ENCODE data around the gene TMEM135.
A peak's percentile ranks its signal among the peaks of the same experiment; 100 is the strongest.
"Not testable (repeated sequence)": the region's sequence is repeated elsewhere in the genome, so short reads cannot be mapped to it uniquely, and the experiment has no call there.

TMEM135 gene

GRCh38 chr11:87255589-87255988 is 217.9 kb downstream of the TMEM135 start:
- DNase-seq (ENCODE audit: low read depth, low spot score), result no peak

GRCh38 chr11:87256694-87257340 is 219.1 kb downstream of the TMEM135 start:
- no peak for DNase-seq (ENCODE audit: low read depth, low spot score)

- DNase-seq (ENCODE audit: low read depth, low spot score), result no peak
These were observed 220.6 kb downstream of the TMEM135 start for GRCh38 chr11:87258171-87258833.

GRCh38 chr11:87259736-87260135 is 222.0 kb downstream of the TMEM135 start:
- DNase-seq (ENCODE audit: low read depth, low spot score), result no peak

- no peak for DNase-seq (ENCODE audit: low read depth, low spot score)
These were observed 223.1 kb downstream of the TMEM135 start for GRCh38 chr11:87260811-87261210.

GRCh38 chr11:87263264-87263838 is 225.6 kb downstream of the TMEM135 start:
- DNase-seq (ENCODE audit: low read depth, low spot score), result no peak

GRCh38 chr11:87263979-87264378 is 226.2 kb downstream of the TMEM135 start:
- DNase-seq (ENCODE audit: low read depth, low spot score), result no peak

- no peak for DNase-seq (ENCODE audit: low read depth, low spot score)
These were observed 227.4 kb downstream of the TMEM135 start for GRCh38 chr11:87265132-87265531.

GRCh38 chr11:87265979-87266378 is 228.2 kb downstream of the TMEM135 start:
- no peak for DNase-seq (ENCODE audit: low read depth, low spot score)

GRCh38 chr11:87266751-87267150 is 229.0 kb downstream of the TMEM135 start:
- no peak for DNase-seq (ENCODE audit: low read depth, low spot score)

GRCh38 chr11:87271951-87272350 is 234.2 kb downstream of the TMEM135 start:
- DNase-seq (ENCODE audit: low read depth, low spot score), result not testable (repeated sequence)

- DNase-seq (ENCODE audit: low read depth, low spot score), result no peak
These were observed 237.4 kb downstream of the TMEM135 start for GRCh38 chr11:87275176-87275575.

- no peak for DNase-seq (ENCODE audit: low read depth, low spot score)
These were observed 242.4 kb downstream of the TMEM135 start for GRCh38 chr11:87280143-87280542.

GRCh38 chr11:87281496-87281895 is 243.8 kb downstream of the TMEM135 start:
- no peak for DNase-seq (ENCODE audit: low read depth, low spot score)

- no peak for DNase-seq (ENCODE audit: low read depth, low spot score)
These were observed 246.6 kb downstream of the TMEM135 start for GRCh38 chr11:87284306-87284705.

- not testable (repeated sequence) for DNase-seq (ENCODE audit: low read depth, low spot score)
These were observed 247.9 kb downstream of the TMEM135 start for GRCh38 chr11:87285674-87286073.

- DNase-seq (ENCODE audit: low read depth, low spot score), result no peak
These were observed 248.6 kb downstream of the TMEM135 start for GRCh38 chr11:87286338-87286737.

GRCh38 chr11:87290304-87290922 is 252.7 kb downstream of the TMEM135 start:
- DNase-seq (ENCODE audit: low read depth, low spot score), result peak; percentile 15

- DNase-seq (ENCODE audit: low read depth, low spot score), result no peak
These were observed 254.9 kb downstream of the TMEM135 start for GRCh38 chr11:87292598-87292997.

GRCh38 chr11:87295237-87295636 is 257.5 kb downstream of the TMEM135 start:
- no peak for DNase-seq (ENCODE audit: low read depth, low spot score)

GRCh38 chr11:87296627-87297026 is 258.9 kb downstream of the TMEM135 start:
- no peak for DNase-seq (ENCODE audit: low read depth, low spot score)

GRCh38 chr11:87298155-87298554 is 260.4 kb downstream of the TMEM135 start:
- no peak for DNase-seq (ENCODE audit: low read depth, low spot score)

GRCh38 chr11:87299041-87299481 is 261.3 kb downstream of the TMEM135 start:
- no peak for DNase-seq (ENCODE audit: low read depth, low spot score)
